K562 (cell line): ENCODE results near the gene PIN1. TPM values are rescaled to one million over a fixed set of nuclear protein-coding genes. Genes with fewer than 3 reads are reported as not detected.

Experiments used
- CHD2 ChIP-seq: IDR thresholded peaks from 2 replicates; pipeline ENCODE4 v1.6.1; 2011; ENCODE audit warnings: low read depth, low read length
- CREB1 ChIP-seq, 2 experiments: sonication (generic) in 1 of 2; formaldehyde crosslinking in 1 of 2; IDR thresholded peaks; 2 replicates each; pipeline versions ENCODE4 v1.6.1 to v1.8.0; 2012 to 2022; ENCODE audit warnings: inconsistent platforms in 1 of 2, mild to moderate bottlenecking in 1 of 2, missing genetic modification reagents in 1 of 2, moderate library complexity in 1 of 2
- CREB3L1 ChIP-seq: fragments of 450-650 bp; IDR thresholded peaks from 2 replicates; pipeline ENCODE4 v1.6.1; 2014; ENCODE audit warnings: low read depth, mild to moderate bottlenecking, moderate library complexity, borderline replicate concordance
- E2F3 ChIP-seq: fragments of 250-450 bp; sonication (Bioruptor Pico); IDR thresholded peaks from 2 replicates; pipeline ENCODE4 v1.4.0; 2020; ENCODE audit warnings: mild to moderate bottlenecking
- ELF2 ChIP-seq: fragments of 250-450 bp; sonication (Bioruptor Pico); IDR thresholded peaks from 2 replicates; pipeline ENCODE4 v1.5.0; 2021; ENCODE audit warnings: mild to moderate bottlenecking
- HDGF ChIP-seq: fragments of 450-650 bp; IDR thresholded peaks from 2 replicates; pipeline ENCODE4 v1.6.1; 2016
- HNRNPH1 ChIP-seq: fragments of 200-400 bp; formaldehyde crosslinking; optimal IDR thresholded peaks from 2 replicates; pipeline ENCODE3; 2017; ENCODE audit warnings: low read depth, mild to moderate bottlenecking, low read length, moderate library complexity
- NR2C1 ChIP-seq, 2 experiments: fragments of 450-650 bp; IDR thresholded peaks; 2 replicates each; pipeline ENCODE4 v1.6.1; 2017; ENCODE audit warnings: mild to moderate bottlenecking in 2 of 2, antibody characterized with exemption in 1 of 2, inconsistent platforms in 1 of 2, missing compliant biosample characterization in 1 of 2, missing genetic modification characterization in 1 of 2
- PRPF4 ChIP-seq: fragments of 200-400 bp; formaldehyde crosslinking; IDR thresholded peaks from one replicate; pipeline ENCODE4 v1.6.1; 2017; ENCODE audit warnings: low read length, low read depth, mild to moderate bottlenecking; ENCODE audit not compliant: insufficient read depth, poor library complexity, severe bottlenecking
- SAFB2 ChIP-seq: fragments of 200-400 bp; formaldehyde crosslinking; IDR thresholded peaks from 2 replicates; pipeline ENCODE4 v1.6.1; 2018; ENCODE audit warnings: borderline replicate concordance, low read length, low read depth, moderate library complexity; ENCODE audit not compliant: severe bottlenecking
- SMAD1 ChIP-seq: fragments of 150-350 bp; IDR thresholded peaks from 2 replicates; pipeline ENCODE4 v1.6.1; 2014; ENCODE audit warnings: low read length, low read depth; ENCODE audit not compliant: partially characterized antibody
- SMARCE1 ChIP-seq: fragments of 450-650 bp; IDR thresholded peaks from 2 replicates; pipeline ENCODE4 v1.7.1; 2016; ENCODE audit warnings: mild to moderate bottlenecking
- SNRNP70 ChIP-seq: fragments of 200-400 bp; formaldehyde crosslinking; optimal IDR thresholded peaks from 2 replicates; pipeline ENCODE3; 2017; ENCODE audit warnings: low read depth, low read length
- ZNF140 ChIP-seq: fragments of 250-450 bp; sonication (Bioruptor Pico); IDR thresholded peaks from 2 replicates; pipeline ENCODE4 v1.8.0; 2021; ENCODE audit warnings: moderate library complexity, mild to moderate bottlenecking, inconsistent platforms
- ZNF184 ChIP-seq: sonication (generic); formaldehyde crosslinking; IDR thresholded peaks from 2 replicates; pipeline ENCODE4 v1.5.0; 2020; ENCODE audit warnings: missing genetic modification reagents
- ZNF232 ChIP-seq: sonication (generic); formaldehyde crosslinking; IDR thresholded peaks from 2 replicates; pipeline ENCODE4 v1.8.0; 2022; ENCODE audit warnings: mild to moderate bottlenecking, missing genetic modification reagents
- ZNF239 ChIP-seq: fragments of 250-450 bp; sonication (Bioruptor Pico); IDR thresholded peaks from 2 replicates; pipeline ENCODE4 v1.4.0; 2020; ENCODE audit warnings: mild to moderate bottlenecking
- ZNF384 ChIP-seq: IDR thresholded peaks from 2 replicates; pipeline ENCODE4 v1.6.1; 2012; ENCODE audit warnings: low read depth, low read length, improper control_type of control experiment
- ZNF592 ChIP-seq: fragments of 450-650 bp; IDR thresholded peaks from 2 replicates; pipeline ENCODE4 v1.6.1; 2017; ENCODE audit warnings: antibody characterized with exemption, mild to moderate bottlenecking
- polyA plus RNA-seq, 8 experiments: library from polyadenylated mRNA; depleted of rRNA in 4 of 8; stranded (reverse) in 5 of 8; unstranded in 3 of 8; fragments of >200 nt; fragmentation: Nextera tagmentation in 2 of 8; fragmentation: Illumina TruSeq in 1 of 8; extraction: Ambion mirVana in 2 of 8; extraction: Trizol in 1 of 8; gene quantifications; 2 replicates each; pipeline versions ENCODE4 v1.2.1 to v1.2.3, GENCODE V29; 2011 to 2014; ENCODE audit warnings: inconsistent platforms in 1 of 8, missing spikeins in 1 of 8
- total RNA-seq, 7 experiments: library from RNA; depleted of rRNA in 6 of 7; stranded (reverse); fragments of >200 nt in 6 of 7; fragmentation: Illumina TruSeq in 2 of 7; extraction: Trizol in 2 of 7; gene quantifications; 2 replicates each; pipeline versions ENCODE4 v1.2.1 to v1.2.3, GENCODE V29; 2011 to 2021; ENCODE audit warnings: low replicate concordance in 1 of 7
- TF ChIP-seq, protein P1 (sequence below): fragments of 250-450 bp; sonication (Bioruptor Pico); IDR thresholded peaks from 2 replicates; pipeline ENCODE4 v1.5.0; 2021

PIN1 gene
- total and polyA plus RNA-seq, 9 of the 15 experiments (the other 6 are each of a cell fraction or from before 2014, with no cell fraction given) = 1.6 to 178 (median 42.5) TPM

DNA sequence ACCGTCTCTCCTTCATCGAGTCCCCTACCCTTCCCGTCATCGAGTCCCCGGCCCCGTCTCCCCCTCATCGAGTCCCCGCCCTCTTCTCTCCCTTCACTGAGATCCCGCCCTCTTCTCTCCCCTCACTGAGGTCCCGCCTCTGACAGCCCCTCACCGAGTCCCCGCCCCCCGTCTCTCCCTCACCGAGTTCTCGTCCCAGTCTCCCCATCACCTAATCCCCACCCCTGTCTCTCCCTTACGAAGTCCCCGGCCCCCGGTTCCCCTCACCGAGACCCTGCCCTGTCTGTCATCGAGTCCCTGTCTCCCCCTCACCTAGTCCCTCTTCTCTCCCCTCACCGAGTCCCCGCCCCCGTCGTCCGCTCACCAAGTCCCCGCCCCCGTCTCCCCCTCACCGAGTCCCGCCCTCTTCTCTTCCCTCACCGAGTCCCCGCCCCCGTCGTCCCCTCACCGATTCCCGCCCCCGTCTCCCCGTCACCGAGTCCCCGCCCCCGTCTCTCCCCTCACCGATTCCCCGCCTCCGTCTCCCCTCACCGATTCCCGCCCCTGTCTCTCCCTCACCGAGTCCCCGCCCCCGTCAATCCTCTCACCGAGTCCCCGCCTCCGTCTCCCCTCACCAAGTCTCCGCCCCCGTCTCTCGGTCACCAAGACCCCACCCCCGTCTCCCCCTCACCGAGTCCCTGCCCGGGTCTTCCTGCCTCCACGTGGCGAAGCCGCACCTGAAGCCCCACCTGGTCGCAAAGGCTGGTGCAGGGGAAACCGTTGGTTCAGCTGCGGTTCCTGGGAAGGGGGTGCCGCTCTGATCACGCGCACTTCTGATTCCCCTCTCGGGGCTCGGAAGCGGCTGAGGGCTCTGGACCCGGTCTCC lies 42.7 kb upstream of the PIN1 start (continued):
- no peak for TF ChIP-seq ZNF592
- TF ChIP-seq SMARCE1 = 0 out of 2 replicates have a peak, but pooled peaks have one; percentile 12
- TF ChIP-seq HDGF = no peak
- no peak for TF ChIP-seq HNRNPH1
- no peak for TF ChIP-seq CREB3L1
- TF ChIP-seq ELF2 (CRISPR knock-in tag) = 0 out of 2 replicates have a peak, but pooled peaks have one; percentile 25
- no peak for TF ChIP-seq E2F3 (CRISPR knock-in tag)
- TF ChIP-seq, protein P1, sequence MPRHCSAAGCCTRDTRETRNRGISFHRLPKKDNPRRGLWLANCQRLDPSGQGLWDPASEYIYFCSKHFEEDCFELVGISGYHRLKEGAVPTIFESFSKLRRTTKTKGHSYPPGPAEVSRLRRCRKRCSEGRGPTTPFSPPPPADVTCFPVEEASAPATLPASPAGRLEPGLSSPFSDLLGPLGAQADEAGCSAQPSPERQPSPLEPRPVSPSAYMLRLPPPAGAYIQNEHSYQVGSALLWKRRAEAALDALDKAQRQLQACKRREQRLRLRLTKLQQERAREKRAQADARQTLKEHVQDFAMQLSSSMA (CRISPR knock-in tag) = no peak
- TF ChIP-seq SNRNP70 = no peak
- TF ChIP-seq ZNF384 = no peak
- no peak for TF ChIP-seq ZNF184 (CRISPR knock-in tag)
- no peak for TF ChIP-seq PRPF4
- TF ChIP-seq ZNF239 (CRISPR knock-in tag) = no peak
- no peak for TF ChIP-seq SAFB2
- no peak for TF ChIP-seq ZNF232 (CRISPR knock-in tag)
- TF ChIP-seq SMAD1 = no peak
- no peak for TF ChIP-seq CHD2
- no peak for TF ChIP-seq ZNF140 (CRISPR knock-in tag)
- 0 out of 2 replicates have a peak, but pooled peaks have one; percentile 24 for TF ChIP-seq CREB1 (IDR thresholded peaks at IDR 0.05)
- no peak for TF ChIP-seq CREB1 (CRISPR knock-in tag; IDR thresholded peaks at IDR 0.05)
- TF ChIP-seq NR2C1 (IDR thresholded peaks at IDR 0.05) = no peak
- no peak for TF ChIP-seq NR2C1 (tag; IDR thresholded peaks at IDR 0.05)
